Ovary (tissue), 3 donors: Measurements from ENCODE around the gene OR13H1.

Source experiments
- POLR2A ChIP-seq: fragments of 450-650 bp; IDR thresholded peaks from one replicate; pipeline ENCODE4 v1.6.1; 2017; ENCODE audit warnings: antibody characterized with exemption, mild to moderate bottlenecking, moderate library complexity
- TF ChIP-seq, protein P1 (sequence below), 3 donors: fragments of 450-650 bp in 2 of 3; fragments of 200-600 bp in 1 of 3; IDR thresholded peaks; one replicate each; pipeline versions ENCODE4 v1.5.1 to v1.8.0; 2016 to 2022; ENCODE audit warnings: antibody characterized with exemption in 3 of 3, mild to moderate bottlenecking in 1 of 3
- donor health status: DM: no; HTN: no; CAD: no.

DNA sequence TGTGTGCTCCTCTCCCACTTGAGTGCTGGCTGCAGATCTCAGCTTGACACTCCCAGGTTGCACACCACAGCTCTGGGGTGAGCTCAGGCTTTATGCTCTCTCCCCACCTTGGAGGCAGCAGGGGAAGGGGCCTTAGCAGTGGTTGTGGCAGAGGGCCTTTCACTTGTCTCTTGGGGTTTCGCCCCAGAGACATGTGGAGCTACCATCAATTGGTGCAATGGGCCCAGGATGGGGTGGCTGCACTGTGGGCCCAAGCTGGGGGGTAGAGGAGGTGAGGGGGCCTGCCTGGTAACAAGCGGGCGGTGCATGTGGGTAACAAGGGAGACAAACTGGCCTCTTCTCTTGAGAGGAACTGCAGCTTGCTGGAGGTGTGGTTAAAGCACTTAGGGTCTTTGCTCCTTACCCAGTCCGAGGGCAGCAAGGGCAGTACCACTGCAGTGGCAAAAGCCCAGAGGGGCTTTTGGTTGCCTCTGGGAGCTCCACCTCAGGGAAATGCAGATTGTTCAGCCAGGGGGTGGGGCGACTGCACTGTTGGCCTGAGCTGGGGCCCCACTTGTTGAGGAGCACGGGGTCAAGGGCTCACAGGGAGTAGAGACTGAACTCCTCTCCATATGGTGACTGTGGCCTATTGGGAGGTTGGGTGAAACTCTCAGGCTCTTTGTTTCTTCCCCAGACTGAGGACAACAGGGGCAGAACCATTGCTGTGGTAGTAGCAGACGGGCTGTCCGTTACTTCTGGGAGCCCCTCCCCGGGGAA is 30.5 kb upstream of the OR13H1 start:
- TF ChIP-seq, protein P1, sequence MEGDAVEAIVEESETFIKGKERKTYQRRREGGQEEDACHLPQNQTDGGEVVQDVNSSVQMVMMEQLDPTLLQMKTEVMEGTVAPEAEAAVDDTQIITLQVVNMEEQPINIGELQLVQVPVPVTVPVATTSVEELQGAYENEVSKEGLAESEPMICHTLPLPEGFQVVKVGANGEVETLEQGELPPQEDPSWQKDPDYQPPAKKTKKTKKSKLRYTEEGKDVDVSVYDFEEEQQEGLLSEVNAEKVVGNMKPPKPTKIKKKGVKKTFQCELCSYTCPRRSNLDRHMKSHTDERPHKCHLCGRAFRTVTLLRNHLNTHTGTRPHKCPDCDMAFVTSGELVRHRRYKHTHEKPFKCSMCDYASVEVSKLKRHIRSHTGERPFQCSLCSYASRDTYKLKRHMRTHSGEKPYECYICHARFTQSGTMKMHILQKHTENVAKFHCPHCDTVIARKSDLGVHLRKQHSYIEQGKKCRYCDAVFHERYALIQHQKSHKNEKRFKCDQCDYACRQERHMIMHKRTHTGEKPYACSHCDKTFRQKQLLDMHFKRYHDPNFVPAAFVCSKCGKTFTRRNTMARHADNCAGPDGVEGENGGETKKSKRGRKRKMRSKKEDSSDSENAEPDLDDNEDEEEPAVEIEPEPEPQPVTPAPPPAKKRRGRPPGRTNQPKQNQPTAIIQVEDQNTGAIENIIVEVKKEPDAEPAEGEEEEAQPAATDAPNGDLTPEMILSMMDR (IDR thresholded peaks at IDR 0.05), result no peak
- no peak for TF ChIP-seq POLR2A
